ENCODE results near the gene PCDHGB4. TPM values are rescaled to one million over a fixed set of nuclear protein-coding genes. Genes with fewer than 3 reads are reported as not detected.

Gene PCDHGB4
- total RNA-seq, 2 experiments from 2014 or later, result not detected

Other genes with a start within 250 kb of the PCDHGB4 start
- not detected for gene PCDHB6, start 237.6 kb upstream of the PCDHGB4 start, total RNA-seq
- not detected for gene PCDHB7, start 215.1 kb upstream of the PCDHGB4 start, total RNA-seq
- gene PCDHB8, start 209.9 kb upstream of the PCDHGB4 start, total RNA-seq, result not detected
- not detected for gene PCDHB16, start 205.3 kb upstream of the PCDHGB4 start, total RNA-seq
- not detected for gene PCDHB9, start 200.5 kb upstream of the PCDHGB4 start, total RNA-seq
- gene PCDHB10, start 195.3 kb upstream of the PCDHGB4 start, total RNA-seq, result not detected
- gene PCDHB11, start 188.1 kb upstream of the PCDHGB4 start, total RNA-seq, result not detected
- not detected for gene PCDHB12, start 179.0 kb upstream of the PCDHGB4 start, total RNA-seq
- gene PCDHB13, start 173.8 kb upstream of the PCDHGB4 start, total RNA-seq, result not detected
- not detected for gene PCDHB14, start 164.4 kb upstream of the PCDHGB4 start, total RNA-seq
- not detected for gene PCDHB15, start 142.3 kb upstream of the PCDHGB4 start, total RNA-seq
- not detected for gene SLC25A2, start 83.6 kb upstream of the PCDHGB4 start, total RNA-seq
- gene TAF7, start 66.9 kb upstream of the PCDHGB4 start, total RNA-seq, result 10 to 100 TPM; 57.0 to 57.9 TPM
- gene PCDHGA1, start 57.2 kb upstream of the PCDHGB4 start, total RNA-seq, result not detected
- not detected for gene PCDHGA2, start 48.9 kb upstream of the PCDHGB4 start, total RNA-seq
- gene PCDHGA3, start 43.9 kb upstream of the PCDHGB4 start, total RNA-seq, result not detected
- not detected for gene PCDHGB1, start 37.6 kb upstream of the PCDHGB4 start, total RNA-seq
- not detected for gene PCDHGA4, start 32.7 kb upstream of the PCDHGB4 start, total RNA-seq
- gene PCDHGB2, start 27.7 kb upstream of the PCDHGB4 start, total RNA-seq, result not detected
- under 1 TPM in 1 of 2 experiments, not detected in 1; 0.05 TPM for gene PCDHGA5, start 23.5 kb upstream of the PCDHGB4 start, total RNA-seq
- gene PCDHGB3, start 17.5 kb upstream of the PCDHGB4 start, total RNA-seq, result under 1 TPM in 1 of 2 experiments, not detected in 1; 0.07 TPM
- under 1 TPM; 0.05 to 0.07 TPM for gene PCDHGA6, start 13.8 kb upstream of the PCDHGB4 start, total RNA-seq
- not detected for gene PCDHGA7, start 5.0 kb upstream of the PCDHGB4 start, total RNA-seq
- gene PCDHGA8, start 4.9 kb downstream of the PCDHGB4 start, total RNA-seq, result not detected
- gene PCDHGB5, start 10.2 kb downstream of the PCDHGB4 start, total RNA-seq, result under 1 TPM in 1 of 2 experiments, not detected in 1; 0.12 TPM
- gene PCDHGA9, start 15.1 kb downstream of the PCDHGB4 start, total RNA-seq, result under 1 TPM in 1 of 2 experiments, not detected in 1; 0.07 TPM
- gene PCDHGB6, start 20.3 kb downstream of the PCDHGB4 start, total RNA-seq, result under 1 TPM in 1 of 2 experiments, not detected in 1; 0.05 TPM
- gene PCDHGA10, start 25.3 kb downstream of the PCDHGB4 start, total RNA-seq, result under 1 TPM in 1 of 2 experiments, not detected in 1; 0.05 TPM
- not detected for gene PCDHGB7, start 30.0 kb downstream of the PCDHGB4 start, total RNA-seq
- under 1 TPM; 0.10 to 0.17 TPM for gene PCDHGA11, start 33.4 kb downstream of the PCDHGB4 start, total RNA-seq
- not detected for gene PCDHGA12, start 42.8 kb downstream of the PCDHGB4 start, total RNA-seq
- gene PCDHGC3, start 88.3 kb downstream of the PCDHGB4 start, total RNA-seq, result under 1 TPM; 0.12 to 0.17 TPM
- not detected for gene PCDHGC4, start 97.3 kb downstream of the PCDHGB4 start, total RNA-seq
- gene PCDHGC5, start 101.4 kb downstream of the PCDHGB4 start, total RNA-seq, result not detected
- 100 to 1,000 TPM; 165 to 169 TPM for gene DIAPH1, start 231.3 kb downstream of the PCDHGB4 start, total RNA-seq
- gene HDAC3, start 249.2 kb downstream of the PCDHGB4 start, total RNA-seq, result 10 to 100 TPM; 52.1 to 55.6 TPM
- 10 to 100 TPM; 20.9 to 21.1 TPM for gene RELL2, start 249.3 kb downstream of the PCDHGB4 start, total RNA-seq

Data from activated naive CD4-positive, alpha-beta T cell treated with anti-CD3 and anti-CD28 coated beads for 36 hours (primary cell).